Measurements from ENCODE around the gene MAD1L1.

The MAD1L1 gene

GRCh38 chr7:1966631-1967200, 266.0 kb downstream of the MAD1L1 start:
- no peak overlapping the region for H3K27ac ChIP-seq (ENCODE audit: low read depth, low read length)

DNA sequence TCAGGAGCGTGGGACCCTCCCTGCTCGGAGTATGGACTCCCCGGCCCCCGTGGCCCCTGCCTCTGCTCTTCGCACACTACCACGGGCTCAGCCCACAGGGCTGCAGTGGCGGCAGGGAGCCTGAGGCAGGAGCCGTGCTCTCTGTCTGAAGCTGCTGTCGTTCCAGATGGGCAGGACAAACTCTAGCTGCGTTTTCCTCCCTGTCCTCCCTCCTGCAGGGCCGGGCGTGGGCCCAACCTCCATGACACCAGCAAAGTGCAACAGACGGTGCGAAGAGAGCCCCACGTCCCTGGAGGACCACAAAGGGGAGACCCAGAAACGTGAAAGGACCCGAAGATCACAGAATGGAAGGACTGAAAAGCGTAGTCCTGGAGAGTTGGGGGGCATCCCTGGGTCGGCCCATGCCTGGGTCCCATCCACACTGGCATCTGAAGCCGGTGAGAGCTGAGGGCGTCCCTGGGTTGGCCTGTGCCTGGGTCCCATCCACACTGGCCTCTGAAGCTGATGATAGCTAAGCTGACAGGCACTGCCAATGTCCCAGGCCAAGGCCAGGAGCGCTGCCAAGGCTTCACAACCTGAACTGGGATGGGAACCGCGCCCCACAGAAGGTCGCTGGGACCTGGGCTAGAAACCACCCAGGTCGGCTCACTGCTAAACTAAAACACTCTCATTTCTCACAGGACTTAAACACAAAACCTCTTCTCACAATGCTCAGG, 267.0 kb downstream of the MAD1L1 start:
- Histone ChIP-seq H3K27ac (ENCODE audit: low read depth, low read length) (no peak overlapping the region), H3K27me3 (ENCODE audit: control insufficient read depth in 1 of 2, insufficient read depth in 2 of 2, low read length in 2 of 2) (no peaks in the 10 kb centered on the region), H3K9ac (ENCODE audit: low read length) (no peak overlapping the region), H3K36me3 (ENCODE audit: insufficient read depth, low read length) (no peaks in the 10 kb centered on the region), H3K4me1 (ENCODE audit: insufficient read depth, low read length) (no peaks in the 10 kb centered on the region), H3K4me3 (ENCODE audit: low read depth in 1 of 2, low read length in 2 of 2) (no peak overlapping the region), H3K9me3 (ENCODE audit: low read length) (no peaks in the 10 kb centered on the region)

More at GRCh38 chr7:1966631-1967200, 266.0 kb downstream of the MAD1L1 start:
- Histone ChIP-seq H3K9me3 (ENCODE audit: low read length) (no peaks in the 10 kb centered on the region), H3K27me3 (ENCODE audit: control insufficient read depth in 1 of 2, insufficient read depth in 2 of 2, low read length in 2 of 2) (no peaks in the 10 kb centered on the region), H3K4me1 (ENCODE audit: insufficient read depth, low read length) (no peaks in the 10 kb centered on the region), H3K9ac (ENCODE audit: low read length) (no peak overlapping the region), H3K36me3 (ENCODE audit: insufficient read depth, low read length) (no peaks in the 10 kb centered on the region), H3K4me3 (ENCODE audit: low read depth in 1 of 2, low read length in 2 of 2) (no peak overlapping the region)

GRCh38 chr7:1964913-1965578, 267.7 kb downstream of the MAD1L1 start:
- no peak overlapping the region for H3K4me3 ChIP-seq (ENCODE audit: low read depth in 1 of 2, low read length in 2 of 2)
- no peak overlapping the region for H3K9ac ChIP-seq (ENCODE audit: low read length)
- H3K9me3 ChIP-seq (ENCODE audit: low read length): no peaks in the 10 kb centered on the region
- H3K27me3 ChIP-seq (ENCODE audit: control insufficient read depth in 1 of 2, insufficient read depth in 2 of 2, low read length in 2 of 2): no peaks in the 10 kb centered on the region
- no peaks in the 10 kb centered on the region for H3K36me3 ChIP-seq (ENCODE audit: insufficient read depth, low read length)
- no peaks in the 10 kb centered on the region for H3K4me1 ChIP-seq (ENCODE audit: insufficient read depth, low read length)
- H3K27ac ChIP-seq (ENCODE audit: low read depth, low read length): no peak overlapping the region

GRCh38 chr7:1964211-1964912, 268.4 kb downstream of the MAD1L1 start:
- Histone ChIP-seq H3K36me3 (ENCODE audit: insufficient read depth, low read length) (no peaks in the 10 kb centered on the region), H3K9me3 (ENCODE audit: low read length) (no peaks in the 10 kb centered on the region), H3K9ac (ENCODE audit: low read length) (no peak overlapping the region), H3K4me1 (ENCODE audit: insufficient read depth, low read length) (no peaks in the 10 kb centered on the region), H3K27me3 (ENCODE audit: control insufficient read depth in 1 of 2, insufficient read depth in 2 of 2, low read length in 2 of 2) (no peaks in the 10 kb centered on the region), H3K4me3 (ENCODE audit: low read depth in 1 of 2, low read length in 2 of 2) (no peak overlapping the region), H3K27ac (ENCODE audit: low read depth, low read length) (no peak overlapping the region)

DNA sequence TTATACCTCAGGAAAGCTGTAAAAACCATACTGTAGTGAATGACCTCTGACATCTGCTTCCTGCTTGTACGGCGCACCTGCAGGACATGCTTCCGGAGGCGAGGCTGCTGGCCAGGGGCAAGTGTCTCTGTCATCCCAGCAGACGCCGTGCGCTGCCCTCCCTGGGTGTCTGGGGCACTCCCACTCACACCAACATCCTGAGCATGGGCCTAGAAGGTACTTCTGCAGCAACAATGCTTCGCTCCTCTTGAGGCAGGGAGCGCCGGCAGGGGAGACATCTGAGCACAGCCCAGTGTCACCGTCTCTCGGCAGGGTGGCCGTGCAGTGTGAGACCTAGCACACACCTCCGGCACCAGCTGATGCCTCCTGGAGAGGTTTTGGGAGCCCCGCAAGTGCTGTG, 269.2 kb downstream of the MAD1L1 start:
- H3K36me3 ChIP-seq (ENCODE audit: insufficient read depth, low read length): no peaks in the 10 kb centered on the region
- H3K9ac ChIP-seq (ENCODE audit: low read length): no peak overlapping the region
- H3K27me3 ChIP-seq (ENCODE audit: control insufficient read depth in 1 of 2, insufficient read depth in 2 of 2, low read length in 2 of 2): no peaks in the 10 kb centered on the region
- H3K4me1 ChIP-seq (ENCODE audit: insufficient read depth, low read length): no peaks in the 10 kb centered on the region
- no peak overlapping the region for H3K4me3 ChIP-seq (ENCODE audit: low read depth in 1 of 2, low read length in 2 of 2)
- no peaks in the 10 kb centered on the region for H3K9me3 ChIP-seq (ENCODE audit: low read length)
- no peak overlapping the region for H3K27ac ChIP-seq (ENCODE audit: low read depth, low read length)

GRCh38 chr7:1961701-1962276, 271.0 kb downstream of the MAD1L1 start:
- H3K27me3 ChIP-seq (ENCODE audit: control insufficient read depth in 1 of 2, insufficient read depth in 2 of 2, low read length in 2 of 2): no peaks in the 10 kb centered on the region
- H3K27ac ChIP-seq (ENCODE audit: low read depth, low read length): no peak overlapping the region
- no peaks in the 10 kb centered on the region for H3K9me3 ChIP-seq (ENCODE audit: low read length)
- H3K9ac ChIP-seq (ENCODE audit: low read length): no peak overlapping the region
- no peaks in the 10 kb centered on the region for H3K36me3 ChIP-seq (ENCODE audit: insufficient read depth, low read length)
- no peaks in the 10 kb centered on the region for H3K4me1 ChIP-seq (ENCODE audit: insufficient read depth, low read length)
- H3K4me3 ChIP-seq (ENCODE audit: low read depth in 1 of 2, low read length in 2 of 2): no peak overlapping the region

DNA sequence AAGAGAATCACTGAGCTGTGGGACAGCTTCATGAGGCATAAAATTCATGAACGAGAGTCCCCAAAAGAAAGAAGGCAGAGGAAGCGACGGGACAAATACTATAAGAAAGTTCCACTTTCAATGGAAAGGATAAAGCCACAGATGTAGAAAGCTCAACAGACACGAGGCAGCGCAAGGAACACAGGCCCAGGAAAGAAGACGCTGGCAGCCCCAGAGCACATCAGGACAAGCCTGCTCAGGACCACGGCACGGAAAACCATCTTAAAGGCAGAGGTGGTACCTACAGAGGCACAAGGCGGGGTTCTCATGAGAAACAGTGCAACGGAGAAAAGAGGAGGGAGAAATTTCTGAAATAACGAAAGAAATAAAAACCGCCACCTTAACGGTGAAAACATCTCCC, 273.4 kb downstream of the MAD1L1 start:
- Histone ChIP-seq H3K27me3 (ENCODE audit: control insufficient read depth in 1 of 2, insufficient read depth in 2 of 2, low read length in 2 of 2) (no peaks in the 10 kb centered on the region), H3K36me3 (ENCODE audit: insufficient read depth, low read length) (no peaks in the 10 kb centered on the region), H3K27ac (ENCODE audit: low read depth, low read length) (no peak overlapping the region), H3K9ac (ENCODE audit: low read length) (no peak overlapping the region), H3K4me3 (ENCODE audit: low read depth in 1 of 2, low read length in 2 of 2) (no peak overlapping the region), H3K9me3 (ENCODE audit: low read length) (no peaks in the 10 kb centered on the region), H3K4me1 (ENCODE audit: insufficient read depth, low read length) (no peaks in the 10 kb centered on the region)

DNA sequence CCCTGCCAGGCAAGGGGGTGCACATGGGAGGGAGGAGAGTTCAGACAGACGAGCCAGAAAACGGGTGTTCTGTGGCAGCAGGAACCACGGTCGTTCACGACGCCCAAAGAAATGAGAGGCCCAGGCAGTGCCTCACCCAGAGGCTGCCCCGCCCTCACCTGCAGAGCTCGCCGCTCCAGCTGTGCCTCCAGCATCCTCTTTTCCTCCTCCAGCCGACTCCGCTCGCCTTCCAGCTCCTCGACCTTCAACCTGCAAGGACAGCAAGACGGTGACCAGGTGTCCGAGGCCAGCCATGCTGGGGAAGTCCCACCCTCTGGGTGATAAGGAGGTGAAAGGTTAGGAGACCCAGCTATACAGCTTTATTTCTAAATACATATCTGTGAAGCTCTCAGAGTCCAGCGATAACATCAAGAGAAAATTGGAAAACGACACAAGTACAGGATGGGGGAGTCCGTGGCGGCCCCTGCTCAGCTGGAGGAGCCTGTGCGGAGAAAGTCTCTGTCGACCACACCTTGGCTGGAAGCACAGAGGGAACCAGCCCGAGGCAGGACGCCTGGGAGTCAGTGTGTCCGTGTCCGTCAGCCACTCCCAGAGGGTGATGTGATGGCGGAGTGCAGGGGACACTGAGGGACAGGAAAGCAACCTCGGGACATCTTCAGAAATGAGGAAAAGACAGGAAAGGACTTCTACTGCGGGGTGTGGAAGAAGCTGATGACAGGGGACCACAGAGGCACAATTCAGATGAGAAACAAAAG, 275.1 kb downstream of the MAD1L1 start:
- Histone ChIP-seq H3K9ac (ENCODE audit: low read length) (no peak overlapping the region), H3K27ac (ENCODE audit: low read depth, low read length) (no peak overlapping the region), H3K36me3 (ENCODE audit: insufficient read depth, low read length) (no peaks in the 10 kb centered on the region)

GRCh38 chr7:1956611-1957470, 275.9 kb downstream of the MAD1L1 start:
- H3K9ac ChIP-seq (ENCODE audit: low read length): no peak overlapping the region
- H3K27ac ChIP-seq (ENCODE audit: low read depth, low read length): no peak overlapping the region
- no peaks in the 10 kb centered on the region for H3K36me3 ChIP-seq (ENCODE audit: insufficient read depth, low read length)
- no peaks in the 10 kb centered on the region for H3K4me1 ChIP-seq (ENCODE audit: insufficient read depth, low read length)
- no peaks in the 10 kb centered on the region for H3K27me3 ChIP-seq (ENCODE audit: control insufficient read depth in 1 of 2, insufficient read depth in 2 of 2, low read length in 2 of 2)
- no peaks in the 10 kb centered on the region for H3K9me3 ChIP-seq (ENCODE audit: low read length)
- H3K4me3 ChIP-seq (ENCODE audit: low read depth in 1 of 2, low read length in 2 of 2): no peak overlapping the region

More for the DNA sequence above, 275.1 kb downstream of the MAD1L1 start:
- Histone ChIP-seq H3K27me3 (ENCODE audit: control insufficient read depth in 1 of 2, insufficient read depth in 2 of 2, low read length in 2 of 2) (no peaks in the 10 kb centered on the region), H3K4me3 (ENCODE audit: low read depth in 1 of 2, low read length in 2 of 2) (no peak overlapping the region), H3K9me3 (ENCODE audit: low read length) (no peaks in the 10 kb centered on the region), H3K4me1 (ENCODE audit: insufficient read depth, low read length) (no peaks in the 10 kb centered on the region)

- H3K9ac ChIP-seq (ENCODE audit: low read length): no peak overlapping the region
- H3K4me3 ChIP-seq (ENCODE audit: low read depth in 1 of 2, low read length in 2 of 2): no peak overlapping the region
- H3K27me3 ChIP-seq (ENCODE audit: control insufficient read depth in 1 of 2, insufficient read depth in 2 of 2, low read length in 2 of 2): no peaks in the 10 kb centered on the region
- no peaks in the 10 kb centered on the region for H3K36me3 ChIP-seq (ENCODE audit: insufficient read depth, low read length)
- no peaks in the 10 kb centered on the region for H3K9me3 ChIP-seq (ENCODE audit: low read length)
- H3K27ac ChIP-seq (ENCODE audit: low read depth, low read length): no peak overlapping the region
- H3K4me1 ChIP-seq (ENCODE audit: insufficient read depth, low read length): no peaks in the 10 kb centered on the region
These were observed 276.6 kb downstream of the MAD1L1 start for GRCh38 chr7:1956141-1956540.
